GM11168 (cell line): ENCODE measurements around the gene PLPP7.
"Not testable (repeated sequence)": the region's sequence is repeated elsewhere in the genome, so short reads cannot be mapped to it uniquely, and the experiment has no call there.

Experiments used
- in situ Hi-C: fragments of 300-500 bp; cut with MboI; formaldehyde crosslinking; loops from one replicate; pipeline ENCODE4 v1.12.0; 2022; ENCODE audit warnings: low sequenced_read_pairs; ENCODE audit not compliant: unreplicated experiment

PLPP7 gene

DNA sequence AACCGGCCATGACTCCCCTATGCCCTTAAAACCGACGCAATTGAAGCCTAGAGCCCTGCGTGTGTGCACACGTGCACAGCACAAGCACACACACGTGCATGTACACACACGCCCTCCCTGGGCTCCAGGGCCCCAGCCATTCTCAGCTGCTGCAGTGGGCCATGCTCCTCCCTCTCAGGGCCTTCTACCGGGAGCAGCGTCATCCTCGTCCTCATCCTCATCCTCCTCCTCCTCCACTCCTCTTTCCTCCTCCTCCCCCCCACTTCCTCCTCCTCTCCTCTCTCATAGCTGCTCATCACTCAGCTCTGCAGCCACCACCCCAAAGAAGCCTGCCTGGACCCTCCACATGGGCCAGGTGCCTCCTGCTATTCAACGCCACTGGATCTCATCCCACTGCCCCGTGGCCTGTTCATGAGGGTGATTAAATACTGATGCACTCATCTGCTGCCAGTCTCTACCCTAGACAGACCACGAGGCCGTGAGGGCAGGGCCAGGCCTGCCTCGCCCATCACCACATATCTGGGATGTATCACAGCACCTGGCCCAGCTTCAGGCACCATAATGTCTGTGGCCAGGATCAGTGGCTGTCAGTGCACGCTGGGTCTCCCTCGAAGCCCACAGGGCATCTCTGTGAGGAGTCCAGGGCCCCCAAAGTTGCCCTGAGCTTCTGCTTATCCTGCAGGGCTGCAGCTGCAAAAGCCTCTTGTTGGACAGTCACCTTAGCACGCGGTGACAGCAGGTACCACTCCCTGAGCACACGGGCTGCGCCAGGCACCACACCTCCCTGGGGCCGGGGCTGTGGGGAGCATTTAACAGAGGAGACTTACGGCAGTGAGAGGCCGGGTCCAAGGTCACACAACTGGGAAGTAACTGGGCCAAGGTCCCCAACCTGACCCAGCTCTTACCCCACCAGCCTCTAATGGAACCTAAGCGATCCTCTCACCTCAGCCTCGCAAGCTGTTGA, 23.0 kb upstream of the PLPP7 start:
- in situ Hi-C loops = no loop called here

- in situ Hi-C loops = no loop called here
Observed at GRCh38 chr9:131270171-131271015, 19.1 kb upstream of the PLPP7 start.

DNA sequence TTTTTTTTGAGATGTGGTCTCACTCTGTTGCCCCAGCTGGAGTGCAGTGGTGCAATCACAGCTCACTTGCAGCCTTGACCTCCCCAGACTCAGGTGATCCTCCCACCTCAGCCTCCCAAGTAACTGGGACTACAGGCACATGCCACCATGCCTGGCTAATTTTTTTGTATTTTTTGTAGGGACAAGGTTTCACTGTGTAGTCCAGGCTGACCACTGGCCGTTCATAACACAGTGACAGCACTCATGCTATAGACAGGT, 18.6 kb upstream of the PLPP7 start:
- in situ Hi-C loops = not testable (repeated sequence)

GRCh38 chr9:131271506-131271931, 18.0 kb upstream of the PLPP7 start:
- in situ Hi-C loops = no loop called here

GRCh38 chr9:131272212-131272611, 17.3 kb upstream of the PLPP7 start:
- in situ Hi-C loops = no loop called here

DNA sequence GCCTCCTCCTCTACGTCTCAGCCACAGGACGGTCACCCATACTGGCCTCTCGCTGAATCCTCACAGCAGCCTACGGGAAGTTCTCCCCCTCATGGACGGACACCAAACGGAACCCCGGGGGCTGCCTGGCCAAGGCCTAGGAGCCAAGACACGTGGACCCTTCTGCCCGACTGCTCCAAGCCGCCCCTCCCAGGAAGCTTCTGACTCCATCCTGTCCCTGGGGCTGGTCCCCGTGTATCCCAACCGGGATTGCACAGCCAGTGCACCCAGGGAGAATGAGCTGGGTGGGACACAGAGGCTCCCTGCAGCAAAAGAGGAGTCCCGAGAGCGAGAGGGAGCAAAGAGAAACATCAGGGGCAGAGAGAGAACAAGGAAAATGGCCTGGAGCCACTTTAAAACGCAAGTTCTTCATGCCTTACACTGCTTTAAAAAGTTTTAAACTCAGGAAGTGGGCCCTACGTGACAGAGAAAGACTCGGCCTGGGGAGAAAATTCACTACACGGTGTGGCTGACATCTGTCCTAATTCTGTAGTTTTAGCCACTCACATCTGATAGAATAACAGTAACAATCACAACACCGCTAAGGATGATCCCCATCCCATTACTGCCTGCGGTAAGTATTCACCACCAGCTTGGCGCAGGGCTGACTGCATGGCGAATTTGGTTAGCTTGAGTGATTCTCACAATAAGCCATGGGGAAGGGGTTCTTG, 16.2 kb upstream of the PLPP7 start:
- in situ Hi-C loops = no loop called here

DNA sequence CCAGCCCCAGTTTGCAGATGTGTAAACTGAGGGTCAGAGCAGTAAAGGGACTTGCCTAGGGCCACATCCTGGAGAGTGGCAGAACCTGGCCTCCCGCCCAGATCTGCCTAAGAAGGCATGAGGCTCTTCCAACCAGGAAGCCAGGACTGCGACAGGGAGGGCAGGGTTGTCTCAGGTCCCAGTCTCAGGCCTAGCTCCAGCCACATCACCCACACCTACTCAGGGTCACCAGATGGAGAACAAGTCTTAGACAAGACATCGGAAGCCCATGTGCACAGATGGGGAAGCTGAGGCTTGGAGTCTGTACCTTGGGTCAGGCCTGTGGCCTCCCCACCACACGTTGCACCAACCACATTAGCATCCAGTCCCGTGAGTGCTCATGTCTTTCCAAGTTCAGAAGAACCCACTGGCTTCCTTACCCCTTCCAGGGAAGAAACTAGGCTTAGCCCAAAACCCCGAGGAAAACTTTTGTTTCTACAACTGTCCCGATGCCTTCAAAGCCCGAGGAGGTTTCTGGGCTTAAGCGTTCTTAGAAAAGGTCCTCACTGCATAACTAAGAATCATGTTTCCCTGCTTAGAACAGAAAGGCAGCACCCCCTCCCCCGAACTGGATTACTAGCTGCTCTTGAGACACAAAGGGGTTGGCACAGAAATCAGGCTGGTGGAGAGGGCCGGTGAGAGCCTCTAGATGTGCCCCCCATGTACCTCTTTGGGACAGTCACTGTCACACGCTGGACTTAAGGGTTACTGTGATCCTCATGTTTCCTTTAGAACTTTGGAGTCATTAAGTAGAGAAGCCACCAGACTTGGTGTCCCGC, 15.5 kb upstream of the PLPP7 start:
- in situ Hi-C loops = no loop called here

GRCh38 chr9:131274674-131275331, 14.7 kb upstream of the PLPP7 start:
- in situ Hi-C loops = no loop called here

DNA sequence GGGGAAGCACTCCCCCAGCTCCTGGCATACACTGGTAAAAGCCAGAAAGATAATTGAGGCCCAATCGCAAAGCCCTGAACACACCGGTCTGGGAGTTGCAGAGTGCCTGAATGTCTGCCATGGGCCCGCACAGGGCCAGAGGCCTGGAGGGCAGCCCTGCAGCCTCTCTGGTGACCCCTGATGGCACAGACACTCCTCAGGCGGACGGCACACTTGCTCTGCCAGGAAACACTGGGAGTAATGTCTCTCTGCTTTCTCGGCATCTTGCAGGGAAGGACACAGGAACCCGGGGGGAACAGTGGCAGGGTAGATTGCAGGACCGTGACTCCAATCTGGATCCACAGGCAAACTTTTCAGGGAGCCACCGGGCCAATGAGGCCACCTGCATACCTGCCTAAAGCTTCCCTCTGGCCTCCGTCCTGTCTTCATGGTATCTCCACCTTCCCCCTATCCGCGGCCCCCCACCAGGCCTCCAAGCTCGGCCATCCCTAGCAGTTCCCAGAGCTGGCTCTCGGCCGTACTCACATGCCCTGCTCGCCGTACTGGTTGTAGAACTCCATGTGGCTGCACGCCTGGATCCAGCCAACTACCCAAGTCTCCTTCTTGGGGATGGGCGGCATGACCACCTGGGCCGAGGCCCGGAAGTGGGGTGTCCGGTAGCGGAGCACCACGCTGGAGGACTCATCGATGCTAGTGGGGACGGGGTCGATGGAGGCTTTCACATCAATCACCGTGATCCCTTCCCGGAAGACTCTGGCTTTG, 14.0 kb upstream of the PLPP7 start:
- in situ Hi-C loops = no loop called here

GRCh38 chr9:131276094-131276888, 13.2 kb upstream of the PLPP7 start, which contains the start of gene FAM78A:
TSS of gene FAM78A (minus strand) at chr9:131276510. CDS start at chr9:131276179, 331 bp downstream.
- in situ Hi-C loops = no loop called here

GRCh38 chr9:131276891-131277286, 12.6 kb upstream of the PLPP7 start:
- in situ Hi-C loops = no loop called here

- in situ Hi-C loops = no loop called here
Observed at GRCh38 chr9:131277287-131277909, 12.1 kb upstream of the PLPP7 start.

DNA sequence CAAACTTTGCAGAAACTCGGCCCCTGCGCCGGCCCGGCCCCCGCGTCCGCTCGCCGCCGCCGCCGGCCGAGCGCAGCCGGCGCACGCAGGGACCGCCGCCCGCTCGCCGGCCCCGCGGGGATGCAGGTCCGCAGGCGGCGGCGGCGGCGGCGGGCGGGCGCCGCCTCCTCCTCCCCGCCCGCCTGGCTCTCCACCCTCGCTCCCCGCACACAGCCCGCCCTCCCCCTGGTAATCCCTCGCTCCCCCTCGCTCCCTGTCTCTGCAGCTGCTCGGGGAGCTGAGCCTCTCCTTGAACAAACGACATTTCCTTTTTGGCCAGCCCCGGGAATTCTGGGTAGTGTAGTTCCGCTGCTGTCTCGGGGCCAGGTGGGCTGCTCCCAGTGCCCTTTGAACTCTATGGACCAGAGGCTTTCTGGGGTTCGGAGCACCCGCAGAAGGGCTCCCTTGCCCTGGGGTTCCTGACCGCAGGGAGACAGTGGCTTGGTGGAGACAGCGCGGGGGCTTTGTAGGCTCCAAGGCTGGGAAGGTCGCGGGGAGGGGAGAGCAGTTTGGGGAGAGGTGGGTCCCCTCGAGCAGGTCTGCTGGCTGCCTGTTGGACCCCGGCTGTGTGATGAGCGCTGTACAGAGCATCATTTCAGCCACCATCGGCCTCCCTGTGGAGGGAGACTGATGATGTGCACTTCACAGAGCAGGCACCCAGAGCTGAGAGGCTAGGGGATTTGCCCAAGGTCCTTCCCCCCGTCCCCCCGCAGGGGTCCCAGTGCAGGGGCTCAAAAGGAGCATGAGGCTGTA, 11.4 kb upstream of the PLPP7 start:
- in situ Hi-C loops = no loop called here

DNA sequence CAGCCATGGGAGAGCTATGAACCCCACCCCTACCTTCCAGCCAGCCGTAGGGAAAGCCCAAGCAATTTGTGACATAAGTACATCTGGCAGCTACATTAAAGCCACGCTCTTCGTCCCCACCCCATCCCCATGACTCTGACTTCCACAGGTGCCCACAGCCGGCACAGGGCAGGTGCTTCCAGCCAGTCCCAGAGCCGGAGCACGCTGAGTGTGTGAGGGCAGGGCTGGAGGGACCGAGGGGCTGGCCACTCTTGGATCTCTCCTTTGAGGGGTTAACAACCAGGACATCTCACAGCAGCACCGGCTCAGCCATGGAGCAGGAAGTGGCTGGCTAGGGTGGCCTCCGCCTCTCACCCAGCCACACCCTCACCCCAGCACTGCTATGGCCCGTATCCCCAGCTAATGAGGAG, 10.8 kb upstream of the PLPP7 start:
- in situ Hi-C loops = no loop called here

DNA sequence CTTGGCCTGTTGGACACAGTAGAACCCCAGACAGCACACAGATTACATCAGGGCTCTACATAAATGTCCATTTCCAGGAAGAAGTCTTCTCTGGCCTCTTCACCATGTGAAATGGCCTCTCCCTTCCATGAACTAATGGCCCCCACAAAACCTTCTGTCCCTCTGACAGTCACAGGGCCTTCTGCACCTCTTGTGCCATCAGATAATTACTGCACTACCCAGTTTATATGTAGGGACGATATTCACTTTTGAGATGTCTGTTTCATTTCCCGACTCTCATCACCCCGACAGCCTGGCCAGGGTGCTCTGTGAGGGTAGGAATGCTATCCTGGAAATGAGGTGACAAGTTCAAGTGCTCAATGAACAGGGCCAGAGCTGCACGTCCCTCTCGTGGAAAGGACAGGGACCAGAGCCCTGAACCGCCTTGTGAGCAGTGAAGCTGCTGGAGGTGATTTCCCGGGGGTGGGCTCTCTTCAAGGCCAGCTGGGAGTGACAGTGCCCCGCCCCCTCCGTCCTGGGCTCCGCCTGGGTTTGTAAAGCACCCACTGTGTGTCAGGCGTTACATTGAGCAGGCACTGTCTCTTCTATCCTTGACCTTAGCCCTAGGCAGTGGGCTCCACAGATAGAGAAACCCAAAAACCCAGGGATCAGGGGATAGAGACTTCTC, 10.2 kb upstream of the PLPP7 start:
- in situ Hi-C loops = no loop called here
